ENCODE data around the gene GPR137.

Gene GPR137

DNA sequence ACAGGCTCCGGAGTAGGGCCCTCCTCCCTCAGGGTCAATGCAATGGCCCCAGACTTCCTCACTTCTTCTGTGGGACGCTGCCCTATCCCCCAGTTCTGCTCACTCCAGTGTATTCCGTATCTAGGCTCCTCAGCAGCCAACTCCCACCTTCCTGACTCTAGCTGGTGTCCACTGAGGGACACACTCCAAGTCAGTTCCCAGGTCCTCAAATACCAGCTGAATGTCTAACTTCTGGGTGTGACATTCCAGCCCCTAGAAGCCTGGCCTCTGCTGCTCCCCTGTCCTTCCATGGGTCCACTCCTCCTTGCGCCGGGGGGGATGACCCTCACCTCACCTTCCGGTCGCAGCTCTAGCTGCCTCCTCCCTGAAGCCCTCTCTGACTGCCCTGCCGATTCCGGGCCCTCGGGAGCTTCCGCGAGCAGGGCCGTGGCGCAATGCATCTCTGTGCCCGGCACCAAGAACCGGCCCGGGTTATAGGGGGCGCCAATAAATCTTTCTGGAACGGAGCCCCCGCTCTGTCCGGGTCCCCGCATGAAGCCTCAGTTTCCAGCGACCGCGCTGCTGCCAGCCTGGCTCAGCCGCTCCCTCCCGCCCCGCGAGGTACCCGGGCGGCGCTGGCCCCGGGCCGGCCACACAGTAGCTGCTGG lies 16.6 kb upstream of the GPR137 start:
- DNase-seq (ENCODE audit: low spot score), result peak; percentile 72
- TF ChIP-seq, protein P1, sequence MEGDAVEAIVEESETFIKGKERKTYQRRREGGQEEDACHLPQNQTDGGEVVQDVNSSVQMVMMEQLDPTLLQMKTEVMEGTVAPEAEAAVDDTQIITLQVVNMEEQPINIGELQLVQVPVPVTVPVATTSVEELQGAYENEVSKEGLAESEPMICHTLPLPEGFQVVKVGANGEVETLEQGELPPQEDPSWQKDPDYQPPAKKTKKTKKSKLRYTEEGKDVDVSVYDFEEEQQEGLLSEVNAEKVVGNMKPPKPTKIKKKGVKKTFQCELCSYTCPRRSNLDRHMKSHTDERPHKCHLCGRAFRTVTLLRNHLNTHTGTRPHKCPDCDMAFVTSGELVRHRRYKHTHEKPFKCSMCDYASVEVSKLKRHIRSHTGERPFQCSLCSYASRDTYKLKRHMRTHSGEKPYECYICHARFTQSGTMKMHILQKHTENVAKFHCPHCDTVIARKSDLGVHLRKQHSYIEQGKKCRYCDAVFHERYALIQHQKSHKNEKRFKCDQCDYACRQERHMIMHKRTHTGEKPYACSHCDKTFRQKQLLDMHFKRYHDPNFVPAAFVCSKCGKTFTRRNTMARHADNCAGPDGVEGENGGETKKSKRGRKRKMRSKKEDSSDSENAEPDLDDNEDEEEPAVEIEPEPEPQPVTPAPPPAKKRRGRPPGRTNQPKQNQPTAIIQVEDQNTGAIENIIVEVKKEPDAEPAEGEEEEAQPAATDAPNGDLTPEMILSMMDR (IDR thresholded peaks at IDR 0.05; ENCODE audit: borderline replicate concordance, control extremely low read depth, extremely low read depth, insufficient read depth, missing control alignments), result peak; percentile 6
- in situ Hi-C loops (cut with MboI; ENCODE audit: low sequenced_read_pairs, unreplicated experiment), result no loop called here

DNA sequence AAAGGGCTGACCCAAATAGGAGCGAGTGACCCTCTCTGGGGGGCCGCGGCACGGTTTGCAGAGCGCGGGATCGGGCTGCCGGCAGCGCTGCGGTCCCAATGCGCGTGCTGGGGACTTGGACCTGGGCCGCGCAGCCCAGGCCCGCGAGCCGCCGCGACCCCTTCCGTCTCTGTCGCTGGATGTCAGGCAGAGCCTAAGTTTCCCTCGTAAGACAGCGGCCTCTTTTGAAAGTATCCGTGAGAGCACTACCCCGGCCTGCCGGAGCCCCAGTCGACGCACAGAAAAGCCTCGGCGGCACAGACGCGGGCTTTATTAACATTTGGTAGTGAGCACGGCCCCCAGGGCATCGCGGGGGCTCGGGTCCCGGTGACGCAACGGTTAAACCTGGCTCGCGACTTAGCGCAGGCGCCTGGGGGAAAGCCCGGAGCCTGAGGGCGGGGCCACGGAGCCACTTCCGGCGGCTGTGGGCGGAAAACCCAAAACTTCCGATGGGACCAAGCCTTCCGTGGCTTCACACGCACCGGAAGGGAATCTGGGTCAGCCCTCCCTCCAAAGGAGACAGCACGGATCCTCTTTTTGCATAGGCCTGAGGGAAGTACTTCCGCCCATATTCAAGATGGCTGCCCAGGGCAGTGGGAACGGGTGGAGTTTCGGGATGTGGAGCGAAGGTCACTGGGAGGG lies 16.0 kb upstream of the GPR137 start:
- DNase-seq (ENCODE audit: low spot score), result peak; percentile 91
- TF ChIP-seq, protein P1 (IDR thresholded peaks at IDR 0.05; ENCODE audit: borderline replicate concordance, control extremely low read depth, extremely low read depth, insufficient read depth, missing control alignments), result no peak
- in situ Hi-C loops (cut with MboI; ENCODE audit: low sequenced_read_pairs, unreplicated experiment), result no loop called here

DNA sequence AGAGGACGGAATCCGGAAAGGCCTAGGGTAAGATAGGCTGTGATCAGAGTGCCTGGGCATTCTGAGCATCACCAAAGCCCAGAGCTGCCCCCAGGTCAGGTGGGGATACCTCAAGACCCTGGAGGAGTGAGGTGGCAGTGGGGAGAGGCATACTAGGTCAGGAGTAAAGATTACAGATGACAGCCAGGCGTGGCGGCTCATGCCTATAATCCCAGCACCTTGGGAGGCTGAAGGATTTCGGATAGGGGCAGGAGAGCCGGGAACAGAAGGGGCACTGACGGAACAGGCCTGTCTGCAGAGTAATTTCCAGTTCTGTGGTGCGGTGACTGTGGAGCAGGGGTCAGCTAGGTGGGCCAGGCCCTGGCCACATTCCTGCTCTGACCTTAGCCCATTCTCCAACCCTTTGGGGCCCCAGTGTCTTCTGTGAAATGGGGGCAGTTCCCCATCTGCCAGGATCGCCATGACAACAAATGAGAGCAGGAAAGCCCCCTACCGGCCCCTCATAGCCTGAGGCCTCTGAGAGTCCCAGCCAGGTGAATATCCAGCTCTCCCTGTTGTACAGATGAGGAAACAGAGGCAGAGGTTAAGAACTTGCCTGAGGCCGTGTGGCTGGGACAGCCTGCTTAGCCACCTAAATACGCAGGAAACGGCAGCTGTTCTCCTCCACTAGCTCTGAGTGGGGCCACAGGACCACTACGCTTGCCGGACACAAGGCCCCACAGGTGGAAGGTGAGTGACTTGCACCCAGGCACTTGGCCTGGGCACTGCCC lies 10.4 kb upstream of the GPR137 start:
- TF ChIP-seq, protein P1 (IDR thresholded peaks at IDR 0.05; ENCODE audit: borderline replicate concordance, control extremely low read depth, extremely low read depth, insufficient read depth, missing control alignments), result no peak
- no peak for DNase-seq (ENCODE audit: low spot score)
- in situ Hi-C loops (cut with MboI; ENCODE audit: low sequenced_read_pairs, unreplicated experiment), result loop anchor here (25.0 kb wide), 1 partner anchor 288 kb away; the partner anchor contains the start of gene OTUB1

DNA sequence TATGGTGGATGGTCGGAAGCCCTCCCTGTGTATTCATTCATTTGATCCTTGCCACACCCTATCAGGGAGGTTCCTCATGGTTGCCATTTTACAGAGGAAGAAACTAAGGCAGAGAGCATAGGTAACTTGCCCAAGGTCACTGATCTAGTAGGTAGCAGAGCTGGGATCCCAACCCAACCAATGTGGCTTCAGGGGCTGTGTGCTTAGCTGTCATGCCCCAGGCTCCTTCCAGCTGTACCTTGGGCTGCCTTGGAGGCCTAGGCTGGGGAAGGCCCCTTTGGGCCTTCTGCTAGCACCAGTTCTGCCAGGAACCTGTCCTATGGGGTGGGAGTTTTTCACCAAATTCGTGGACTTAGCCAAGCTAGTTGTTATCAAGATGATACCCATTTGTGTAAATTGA lies 9.8 kb upstream of the GPR137 start:
- DNase-seq (ENCODE audit: low spot score), result no peak
- in situ Hi-C loops (cut with MboI; ENCODE audit: low sequenced_read_pairs, unreplicated experiment), result loop anchor here (25.0 kb wide), 1 partner anchor 289 kb away; the partner anchor contains the start of gene OTUB1
- TF ChIP-seq, protein P1 (IDR thresholded peaks at IDR 0.05; ENCODE audit: borderline replicate concordance, control extremely low read depth, extremely low read depth, insufficient read depth, missing control alignments), result no peak

DNA sequence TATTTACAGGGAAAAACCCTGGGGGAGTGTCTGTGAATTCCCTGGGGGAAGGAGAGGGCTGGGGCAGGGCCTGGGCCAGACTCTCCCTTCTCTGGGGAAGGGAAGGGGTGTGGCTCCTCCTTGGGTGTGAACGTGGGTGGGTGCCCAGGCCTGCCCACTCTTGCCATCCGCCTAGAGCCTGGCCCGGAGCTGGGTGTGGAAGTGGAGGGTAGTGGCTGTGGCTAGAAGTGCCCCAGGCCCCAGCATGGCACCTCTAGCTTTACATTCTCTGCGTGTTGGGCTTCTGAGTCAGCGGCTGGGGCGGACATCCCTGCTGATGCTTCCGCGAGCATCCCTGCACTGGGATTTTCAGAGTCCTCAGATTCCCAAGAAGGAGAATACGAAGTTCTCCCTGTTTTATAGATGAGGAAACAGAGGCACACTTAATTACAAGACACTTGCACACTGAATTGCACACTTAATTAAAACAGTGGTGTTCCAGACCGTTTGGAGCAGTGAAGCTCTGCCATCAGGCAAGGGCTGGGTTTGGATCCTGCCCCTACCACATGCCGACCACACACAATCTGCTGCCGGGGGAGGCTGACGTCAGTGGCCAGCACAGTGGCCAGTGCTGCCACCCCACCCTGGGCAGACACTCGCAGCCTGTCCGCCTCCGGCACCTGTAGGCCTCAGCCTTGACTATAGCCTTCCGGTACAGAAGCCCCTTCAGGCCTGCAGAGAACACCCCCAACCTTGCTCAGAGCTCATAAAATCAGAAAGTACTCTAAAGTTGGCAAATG lies 8.8 kb upstream of the GPR137 start:
- in situ Hi-C loops (cut with MboI; ENCODE audit: low sequenced_read_pairs, unreplicated experiment), result loop anchor here (25.0 kb wide), 1 partner anchor 290 kb away; the partner anchor contains the start of gene OTUB1
- TF ChIP-seq, protein P1 (IDR thresholded peaks at IDR 0.05; ENCODE audit: borderline replicate concordance, control extremely low read depth, extremely low read depth, insufficient read depth, missing control alignments), result no peak
- no peak for DNase-seq (ENCODE audit: low spot score)
